ENCODE data around the gene ABI1.

Gene ABI1

DNA sequence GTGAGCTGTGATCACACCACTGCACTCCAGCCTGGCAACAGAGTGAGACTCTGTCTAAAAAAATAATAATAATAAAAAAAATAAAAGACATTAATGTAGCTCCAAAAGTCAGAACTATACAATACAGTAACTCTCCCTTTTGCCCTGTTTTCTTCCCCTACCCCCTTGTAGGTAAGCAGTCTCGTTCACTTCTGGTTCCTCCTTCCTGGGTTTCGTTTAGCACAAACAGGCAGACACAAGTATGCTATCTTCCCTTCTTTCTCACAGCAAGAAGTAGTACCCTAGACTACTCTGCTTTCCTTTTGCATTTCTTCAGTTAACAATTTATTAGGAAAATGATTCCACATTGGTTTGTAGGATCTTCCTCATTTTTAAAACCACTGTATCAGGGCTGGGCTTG lies 130.2 kb downstream of the ABI1 start:
- no peak overlapping the region for H3K4me2 ChIP-seq (ENCODE audit: low read length)
- TF ChIP-seq CTCF (IDR thresholded peaks at IDR 0.05): no peak
- no peaks in the 10 kb centered on the region for H3K79me2 ChIP-seq
- no peaks in the 10 kb centered on the region for H3K4me1 ChIP-seq
- H3K4me3 ChIP-seq (ENCODE audit: low read depth, low read length): no peak overlapping the region
- H3K36me3 ChIP-seq (ENCODE audit: control insufficient read depth, insufficient read depth, low read length): no peaks in the 10 kb centered on the region
- H2AFZ ChIP-seq: no peak overlapping the region
- H3K27ac ChIP-seq: no peak overlapping the region
- H3K27me3 ChIP-seq (ENCODE audit: control insufficient read depth, insufficient read depth, low read length): no peaks in the 10 kb centered on the region
- H3K9me3 ChIP-seq (ENCODE audit: control insufficient read depth, low read length): no peaks in the 10 kb centered on the region
- H3K9ac ChIP-seq: no peak overlapping the region

- H3K4me1 ChIP-seq: no peaks in the 10 kb centered on the region
- H3K36me3 ChIP-seq (ENCODE audit: control insufficient read depth, insufficient read depth, low read length): no peaks in the 10 kb centered on the region
- no peak for TF ChIP-seq CTCF (IDR thresholded peaks at IDR 0.05)
- no peaks in the 10 kb centered on the region for H3K27me3 ChIP-seq (ENCODE audit: control insufficient read depth, insufficient read depth, low read length)
- H3K9ac ChIP-seq: no peak overlapping the region
- no peak overlapping the region for H2AFZ ChIP-seq
- H3K4me3 ChIP-seq (ENCODE audit: low read depth, low read length): no peak overlapping the region
- no peaks in the 10 kb centered on the region for H3K79me2 ChIP-seq
- H3K4me2 ChIP-seq (ENCODE audit: low read length): no peak overlapping the region
- no peak overlapping the region for H3K27ac ChIP-seq
- H3K9me3 ChIP-seq (ENCODE audit: control insufficient read depth, low read length): no peaks in the 10 kb centered on the region
Measured at GRCh38 chr10:26729395-26729794, 131.4 kb downstream of the ABI1 start.

- no peaks in the 10 kb centered on the region for H3K27me3 ChIP-seq (ENCODE audit: control insufficient read depth, insufficient read depth, low read length)
- no peak overlapping the region for H2AFZ ChIP-seq
- H3K27ac ChIP-seq: no peak overlapping the region
- no peak for TF ChIP-seq CTCF (IDR thresholded peaks at IDR 0.05)
- no peaks in the 10 kb centered on the region for H3K36me3 ChIP-seq (ENCODE audit: control insufficient read depth, insufficient read depth, low read length)
- no peaks in the 10 kb centered on the region for H3K9me3 ChIP-seq (ENCODE audit: control insufficient read depth, low read length)
- H3K4me2 ChIP-seq (ENCODE audit: low read length): no peak overlapping the region
- H3K4me3 ChIP-seq (ENCODE audit: low read depth, low read length): no peak overlapping the region
- H3K79me2 ChIP-seq: no peaks in the 10 kb centered on the region
- no peak overlapping the region for H3K9ac ChIP-seq
- no peaks in the 10 kb centered on the region for H3K4me1 ChIP-seq
Measured at GRCh38 chr10:26728957-26729356, 131.8 kb downstream of the ABI1 start.

- H2AFZ ChIP-seq: no peak overlapping the region
- no peaks in the 10 kb centered on the region for H3K36me3 ChIP-seq (ENCODE audit: control insufficient read depth, insufficient read depth, low read length)
- H3K4me3 ChIP-seq (ENCODE audit: low read depth, low read length): no peak overlapping the region
- H3K9ac ChIP-seq: no peak overlapping the region
- H3K4me1 ChIP-seq: no peaks in the 10 kb centered on the region
- no peak overlapping the region for H3K27ac ChIP-seq
- no peak for TF ChIP-seq CTCF (IDR thresholded peaks at IDR 0.05)
- H3K4me2 ChIP-seq (ENCODE audit: low read length): no peak overlapping the region
- H3K27me3 ChIP-seq (ENCODE audit: control insufficient read depth, insufficient read depth, low read length): no peaks in the 10 kb centered on the region
- H3K9me3 ChIP-seq (ENCODE audit: control insufficient read depth, low read length): no peaks in the 10 kb centered on the region
- no peaks in the 10 kb centered on the region for H3K79me2 ChIP-seq
Measured at GRCh38 chr10:26727005-26727404, 133.8 kb downstream of the ABI1 start.

- Histone ChIP-seq H3K79me2 (no peaks in the 10 kb centered on the region), H3K36me3 (ENCODE audit: control insufficient read depth, insufficient read depth, low read length) (no peaks in the 10 kb centered on the region), H3K9me3 (ENCODE audit: control insufficient read depth, low read length) (no peaks in the 10 kb centered on the region), H3K27ac (no peak overlapping the region), H3K4me1 (no peaks in the 10 kb centered on the region), H3K9ac (no peak overlapping the region), H3K4me3 (ENCODE audit: low read depth, low read length) (no peak overlapping the region), H3K4me2 (ENCODE audit: low read length) (no peak overlapping the region), H2AFZ (no peak overlapping the region), H3K27me3 (ENCODE audit: control insufficient read depth, insufficient read depth, low read length) (no peaks in the 10 kb centered on the region)
- peak; percentile 94 for TF ChIP-seq CTCF (IDR thresholded peaks at IDR 0.05)
Measured at GRCh38 chr10:26725837-26726727, 134.7 kb downstream of the ABI1 start.

Measured in parathyroid adenoma (tissue), 2 donors.